ENCODE data around the gene TSR1.

DNA sequence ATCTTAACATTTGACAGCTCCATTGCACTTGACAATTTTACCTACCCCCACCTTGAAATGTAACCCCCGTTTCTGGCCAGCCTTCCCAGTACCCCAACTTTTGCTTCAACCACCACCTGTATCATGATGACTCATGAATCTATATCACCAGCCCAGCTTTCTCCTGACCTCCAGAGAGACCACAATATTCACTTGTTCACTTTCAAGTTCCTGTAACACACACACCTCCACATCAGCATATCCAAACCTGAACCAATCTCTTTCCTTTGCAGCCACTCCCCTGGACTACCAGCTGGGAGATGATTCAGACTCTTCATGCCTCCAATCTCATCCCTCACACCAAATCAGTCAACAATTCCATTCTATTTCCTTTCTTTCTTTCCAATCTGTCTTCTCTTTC, 40.7 kb downstream of the TSR1 start:
- TF ChIP-seq, protein P1, sequence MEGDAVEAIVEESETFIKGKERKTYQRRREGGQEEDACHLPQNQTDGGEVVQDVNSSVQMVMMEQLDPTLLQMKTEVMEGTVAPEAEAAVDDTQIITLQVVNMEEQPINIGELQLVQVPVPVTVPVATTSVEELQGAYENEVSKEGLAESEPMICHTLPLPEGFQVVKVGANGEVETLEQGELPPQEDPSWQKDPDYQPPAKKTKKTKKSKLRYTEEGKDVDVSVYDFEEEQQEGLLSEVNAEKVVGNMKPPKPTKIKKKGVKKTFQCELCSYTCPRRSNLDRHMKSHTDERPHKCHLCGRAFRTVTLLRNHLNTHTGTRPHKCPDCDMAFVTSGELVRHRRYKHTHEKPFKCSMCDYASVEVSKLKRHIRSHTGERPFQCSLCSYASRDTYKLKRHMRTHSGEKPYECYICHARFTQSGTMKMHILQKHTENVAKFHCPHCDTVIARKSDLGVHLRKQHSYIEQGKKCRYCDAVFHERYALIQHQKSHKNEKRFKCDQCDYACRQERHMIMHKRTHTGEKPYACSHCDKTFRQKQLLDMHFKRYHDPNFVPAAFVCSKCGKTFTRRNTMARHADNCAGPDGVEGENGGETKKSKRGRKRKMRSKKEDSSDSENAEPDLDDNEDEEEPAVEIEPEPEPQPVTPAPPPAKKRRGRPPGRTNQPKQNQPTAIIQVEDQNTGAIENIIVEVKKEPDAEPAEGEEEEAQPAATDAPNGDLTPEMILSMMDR (conservative IDR thresholded peaks at IDR 0.05 in 1 of 2, IDR thresholded peaks at IDR 0.05 in 1 of 2; ENCODE audit: low read depth in 1 of 2, low read length in 2 of 2), result no peak
- TF ChIP-seq EZH2 (IDR thresholded peaks at IDR 0.05; ENCODE audit: low read length, missing control alignments), result no peak
